BE2C (cell line): ENCODE results near the gene COL25A1.

Source experiments
- DNase-seq: peaks from one replicate; pipeline ENCODE4 v3.0.0-alpha.2; 2020
- H3K27me3 ChIP-seq: fragments of 250-450 bp; sonication (Bioruptor Pico); 2 replicates; pipeline ENCODE4 v1.5.1; 2020; ENCODE audit warnings: mild to moderate bottlenecking
- H3K36me3 ChIP-seq: fragments of 250-450 bp; sonication (Bioruptor Pico); 2 replicates; pipeline ENCODE4 v1.5.1; 2020; ENCODE audit warnings: mild to moderate bottlenecking
- H3K4me1 ChIP-seq: fragments of 250-450 bp; sonication (Bioruptor Pico); 2 replicates; pipeline ENCODE4 v1.5.1; 2020
- H3K4me3 ChIP-seq: 2 replicates; pipeline ENCODE4 v1.5.1; 2011; ENCODE audit warnings: low read depth, low read length
- H3K9me3 ChIP-seq: fragments of 250-450 bp; sonication (Bioruptor Pico); 2 replicates; pipeline ENCODE4 v1.5.1; 2020
- TF ChIP-seq, protein P1 (sequence below): IDR thresholded peaks from 2 replicates; pipeline ENCODE4 v1.5.1; 2012; ENCODE audit warnings: mild to moderate bottlenecking, low read depth, low read length

Gene COL25A1

DNA sequence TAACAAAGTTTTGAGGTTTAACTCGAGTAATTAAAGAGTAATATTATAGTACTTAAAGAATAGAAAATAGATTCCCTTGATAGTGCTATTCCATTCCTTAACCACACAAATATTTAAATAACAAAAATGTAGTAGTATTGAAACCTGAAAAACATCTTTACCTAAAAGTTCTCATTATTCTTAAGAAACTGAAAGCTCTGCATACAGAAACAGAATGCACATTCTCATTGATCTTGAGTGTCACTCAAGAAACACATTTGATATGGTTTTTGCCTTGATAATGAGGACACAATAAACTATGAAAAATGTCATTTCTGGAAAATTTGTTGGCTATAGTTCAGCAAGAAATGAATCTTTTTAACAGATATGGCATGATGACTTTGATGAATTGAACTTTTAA lies 268.5 kb downstream of the COL25A1 start:
- no peak for DNase-seq
- TF ChIP-seq, protein P1, sequence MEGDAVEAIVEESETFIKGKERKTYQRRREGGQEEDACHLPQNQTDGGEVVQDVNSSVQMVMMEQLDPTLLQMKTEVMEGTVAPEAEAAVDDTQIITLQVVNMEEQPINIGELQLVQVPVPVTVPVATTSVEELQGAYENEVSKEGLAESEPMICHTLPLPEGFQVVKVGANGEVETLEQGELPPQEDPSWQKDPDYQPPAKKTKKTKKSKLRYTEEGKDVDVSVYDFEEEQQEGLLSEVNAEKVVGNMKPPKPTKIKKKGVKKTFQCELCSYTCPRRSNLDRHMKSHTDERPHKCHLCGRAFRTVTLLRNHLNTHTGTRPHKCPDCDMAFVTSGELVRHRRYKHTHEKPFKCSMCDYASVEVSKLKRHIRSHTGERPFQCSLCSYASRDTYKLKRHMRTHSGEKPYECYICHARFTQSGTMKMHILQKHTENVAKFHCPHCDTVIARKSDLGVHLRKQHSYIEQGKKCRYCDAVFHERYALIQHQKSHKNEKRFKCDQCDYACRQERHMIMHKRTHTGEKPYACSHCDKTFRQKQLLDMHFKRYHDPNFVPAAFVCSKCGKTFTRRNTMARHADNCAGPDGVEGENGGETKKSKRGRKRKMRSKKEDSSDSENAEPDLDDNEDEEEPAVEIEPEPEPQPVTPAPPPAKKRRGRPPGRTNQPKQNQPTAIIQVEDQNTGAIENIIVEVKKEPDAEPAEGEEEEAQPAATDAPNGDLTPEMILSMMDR = no peak
- Histone ChIP-seq H3K4me1 (no peaks in the 10 kb centered on the region), H3K4me3 (no peak overlapping the region), H3K9me3 (no peaks in the 10 kb centered on the region), H3K36me3 (no peaks in the 10 kb centered on the region), H3K27me3 (no peaks in the 10 kb centered on the region)

DNA sequence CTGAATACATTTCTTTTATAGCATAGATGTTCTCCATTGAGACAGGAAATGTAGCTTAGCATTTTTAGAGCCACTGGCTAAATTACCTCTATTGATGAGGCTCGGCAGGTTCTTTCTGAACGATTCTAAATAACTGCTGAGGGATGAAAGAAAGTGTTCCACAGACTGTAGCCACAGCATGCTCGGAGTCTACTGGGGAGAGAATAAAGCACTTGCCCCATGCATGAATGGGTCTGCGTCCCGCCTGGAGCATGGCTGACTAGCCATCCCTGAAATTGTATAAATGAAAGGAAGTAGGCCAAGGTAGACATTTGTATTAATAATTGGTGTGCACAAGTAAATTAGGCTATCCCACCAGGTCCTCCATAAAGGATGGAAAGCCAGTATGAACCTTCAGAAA lies 269.8 kb downstream of the COL25A1 start:
- H3K9me3 ChIP-seq = no peaks in the 10 kb centered on the region
- TF ChIP-seq, protein P1 = no peak
- DNase-seq = no peak
- H3K4me3 ChIP-seq = no peak overlapping the region
- H3K36me3 ChIP-seq = no peaks in the 10 kb centered on the region
- H3K27me3 ChIP-seq = no peaks in the 10 kb centered on the region
- no peaks in the 10 kb centered on the region for H3K4me1 ChIP-seq

DNA sequence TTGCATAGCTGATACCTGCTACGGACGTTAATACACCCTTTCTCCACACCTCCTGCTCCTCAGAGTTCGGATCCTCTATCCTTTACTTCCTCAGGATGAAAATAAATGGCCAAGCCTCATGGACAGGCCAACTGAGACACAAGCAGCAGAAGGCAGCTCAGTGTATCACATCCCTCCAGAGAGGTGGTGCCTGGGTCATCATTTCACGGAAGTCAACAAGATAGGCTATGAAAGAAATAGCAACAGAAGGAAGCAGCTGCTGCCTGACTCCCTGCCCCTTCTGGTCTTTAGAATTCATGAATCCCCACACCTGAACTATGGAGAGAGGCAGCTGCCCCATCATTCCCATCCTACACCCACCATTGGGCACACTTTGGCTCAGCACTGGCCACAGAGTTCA lies 272.5 kb downstream of the COL25A1 start:
- TF ChIP-seq, protein P1 = no peak
- Histone ChIP-seq H3K36me3 (no peaks in the 10 kb centered on the region), H3K4me3 (no peak overlapping the region), H3K4me1 (no peaks in the 10 kb centered on the region), H3K9me3 (no peaks in the 10 kb centered on the region), H3K27me3 (no peaks in the 10 kb centered on the region)
- no peak for DNase-seq

DNA sequence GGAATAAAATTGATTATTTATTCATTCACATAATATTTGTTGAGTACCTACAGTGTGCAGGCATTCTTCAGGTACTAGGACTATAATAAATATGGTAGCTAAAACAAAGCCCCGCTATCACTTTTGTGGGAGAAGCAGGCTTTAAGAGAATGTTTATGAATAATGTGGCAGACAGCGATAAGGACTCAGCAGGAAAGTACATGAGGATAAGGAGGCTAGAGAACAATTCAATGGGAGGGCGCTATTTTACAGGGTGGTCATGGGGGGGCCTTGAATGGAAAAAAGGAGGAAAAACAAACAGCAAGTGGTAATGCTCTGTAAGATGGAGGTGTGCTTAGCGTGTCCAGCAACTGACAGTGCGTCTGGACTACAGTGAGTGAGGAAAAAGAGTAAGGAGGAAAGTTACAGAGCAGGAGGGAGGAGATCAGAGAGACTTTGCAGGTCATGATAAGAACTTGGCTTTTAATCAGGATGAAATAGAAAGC lies 275.4 kb downstream of the COL25A1 start:
- H3K4me3 ChIP-seq = no peak overlapping the region
- no peaks in the 10 kb centered on the region for H3K36me3 ChIP-seq
- no peak for DNase-seq
- TF ChIP-seq, protein P1 = no peak
- no peaks in the 10 kb centered on the region for H3K27me3 ChIP-seq
- H3K9me3 ChIP-seq = no peaks in the 10 kb centered on the region
- no peaks in the 10 kb centered on the region for H3K4me1 ChIP-seq

DNA sequence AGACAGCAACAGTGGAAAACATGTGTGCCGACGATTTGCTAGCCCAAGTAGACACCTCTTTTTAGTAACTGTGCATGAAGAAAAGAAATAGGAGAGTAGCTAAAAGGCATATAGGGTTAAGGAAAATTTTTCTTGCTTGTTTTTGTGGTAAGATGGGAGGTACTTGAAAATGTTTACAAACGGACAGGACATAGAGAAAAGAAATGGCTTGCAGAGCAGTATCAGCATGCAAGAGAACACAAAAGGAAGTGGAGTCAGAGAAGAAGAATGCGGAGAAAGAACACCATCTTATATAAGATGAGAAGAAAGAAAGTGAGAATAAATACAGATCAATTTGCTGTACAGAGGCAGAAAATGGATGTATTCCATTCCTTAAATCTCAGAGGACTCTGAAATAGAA lies 275.9 kb downstream of the COL25A1 start:
- TF ChIP-seq, protein P1 = no peak
- Histone ChIP-seq H3K36me3 (no peaks in the 10 kb centered on the region), H3K9me3 (no peaks in the 10 kb centered on the region), H3K27me3 (no peaks in the 10 kb centered on the region), H3K4me1 (no peaks in the 10 kb centered on the region), H3K4me3 (no peak overlapping the region)
- DNase-seq = no peak

DNA sequence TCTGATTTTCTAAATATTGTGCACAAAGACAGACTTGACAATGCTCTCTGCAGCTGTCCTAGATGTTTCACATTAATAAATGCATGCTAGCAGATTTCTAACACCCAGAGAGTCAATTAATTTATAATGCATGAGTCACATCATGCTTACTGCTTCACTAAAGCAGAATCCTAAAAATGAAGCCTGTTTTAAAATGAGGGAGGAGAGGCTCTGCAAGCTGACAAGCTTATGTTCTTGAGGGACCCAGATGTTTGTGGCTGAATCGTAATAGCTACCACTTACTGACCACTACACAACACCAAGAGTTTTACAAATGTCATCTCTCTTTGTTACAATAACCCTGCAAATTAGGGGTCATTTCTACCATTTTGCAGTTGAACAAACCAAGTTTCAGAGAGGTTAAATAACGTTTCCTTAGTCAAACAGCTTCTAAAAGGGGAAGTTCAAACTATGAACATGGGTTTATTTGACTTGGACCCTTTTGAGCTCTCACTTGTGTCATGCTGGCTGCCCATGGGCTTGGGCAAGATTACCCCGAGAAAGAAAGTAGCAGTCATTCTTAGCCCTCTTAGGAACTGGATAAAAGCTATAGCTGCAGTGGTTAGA lies 276.9 kb downstream of the COL25A1 start:
- TF ChIP-seq, protein P1 = no peak
- Histone ChIP-seq H3K4me1 (no peaks in the 10 kb centered on the region), H3K27me3 (no peaks in the 10 kb centered on the region), H3K36me3 (no peaks in the 10 kb centered on the region), H3K9me3 (no peaks in the 10 kb centered on the region), H3K4me3 (no peak overlapping the region)
- no peak for DNase-seq
